ENCODE results near the gene TIE1. TPM values are rescaled to one million over a fixed set of nuclear protein-coding genes. Genes with fewer than 3 reads are reported as not detected.

Gene TIE1
- total RNA-seq, 1 experiment from 2014 or later, result not detected

DNA sequence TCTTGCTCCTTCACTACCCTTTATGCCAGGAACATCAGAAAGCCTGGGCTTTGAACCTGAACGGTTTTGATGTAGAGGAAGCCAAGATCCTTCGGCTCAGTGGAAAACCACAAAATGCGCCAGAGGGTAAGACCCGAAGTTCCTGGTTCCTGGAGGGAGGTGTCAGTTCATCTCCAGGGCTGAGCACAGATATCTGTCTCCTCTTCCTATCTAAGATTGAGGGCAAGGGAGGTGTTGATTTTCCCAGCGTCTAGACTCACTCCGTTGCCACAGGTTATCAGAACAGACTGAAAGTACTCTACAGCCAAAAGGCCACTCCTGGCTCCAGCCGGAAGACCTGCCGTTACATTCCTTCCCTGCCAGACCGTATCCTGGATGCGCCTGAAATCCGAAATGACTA, 58.9 kb downstream of the TIE1 start:
- no TSS peak for BruUV-seq (replicated peaks)
- Histone ChIP-seq H3K4me3 (peak overlapping the region; percentile 86), H3K79me2 (ENCODE audit: low read depth) (peaks cover 59% of the 10 kb centered on the region), H3F3A (ENCODE audit: insufficient read depth, low read depth) (peaks cover 63% of the 10 kb centered on the region), H3K4me2 (peak overlapping the region; percentile 86), H2AFZ (no peak overlapping the region), H3K27ac (no peak overlapping the region), H4K20me1 (ENCODE audit: insufficient read depth) (0 out of 2 replicates have a peak, but pooled peaks cover 3% of the 10 kb centered on the region), H3K36me3 (ENCODE audit: low read depth) (peaks cover 32% of the 10 kb centered on the region), H3K27me3 (ENCODE audit: insufficient read depth, low read depth) (no peaks in the 10 kb centered on the region), H3K9me2 (ENCODE audit: insufficient read depth) (no peaks in the 10 kb centered on the region), H3K9me3 (ENCODE audit: insufficient read depth, low read depth) (no peaks in the 10 kb centered on the region), H3K4me1 (replicated peaks; ENCODE audit: insufficient read depth) (peaks cover 50% of the 10 kb centered on the region)
- ChIA-PET CTCF (no interaction called here), POLR2A (ENCODE audit: unreplicated experiment) (interaction anchor here (0.6 kb wide), 1 partner anchor 74 kb away, joined by 3 read pairs; the partner anchor contains the start of gene C1orf210)
- peak in 1 of 2 experiments; percentile 29 for DNase-seq
- TF ChIP-seq EZH2 (IDR thresholded peaks at IDR 0.05; ENCODE audit: low read depth) (no peak), CTCF (conservative IDR thresholded peaks at IDR 0.05) (no peak)
- intact Hi-C loops (cut with micrococcal nuclease; ENCODE audit: unreplicated experiment), result loop anchor here (2.0 to 5.0 kb wide), 5 partner anchors 29 to 168 kb away; partner anchors contain the start of genes C1orf210, MED8 and SZT2

DNA sequence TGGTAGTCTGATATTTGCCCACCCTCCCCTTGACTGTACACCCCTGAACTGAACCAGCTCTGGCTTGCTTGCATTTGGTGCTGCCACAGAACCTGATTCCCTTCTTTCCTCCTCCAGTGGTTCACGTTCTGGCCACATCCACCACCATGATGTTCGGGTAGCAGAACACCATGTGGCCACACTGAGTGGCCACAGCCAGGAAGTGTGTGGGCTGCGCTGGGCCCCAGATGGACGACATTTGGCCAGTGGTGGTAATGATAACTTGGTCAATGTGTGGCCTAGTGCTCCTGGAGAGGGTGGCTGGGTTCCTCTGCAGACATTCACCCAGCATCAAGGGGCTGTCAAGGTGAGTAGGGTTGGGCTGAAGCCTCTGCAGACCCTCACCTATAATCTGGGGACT, 59.8 kb downstream of the TIE1 start:
- peaks cover 38% of the 10 kb centered on the region for H3K36me3 ChIP-seq (ENCODE audit: low read depth)
- H3K9me2 ChIP-seq (ENCODE audit: insufficient read depth), result no peaks in the 10 kb centered on the region
- H3K4me2 ChIP-seq, result peak overlapping the region; percentile 86
- H2AFZ ChIP-seq, result no peak overlapping the region
- H3K79me2 ChIP-seq (ENCODE audit: low read depth), result peaks cover 68% of the 10 kb centered on the region
- CTCF ChIA-PET, result no interaction called here
- H3K27ac ChIP-seq, result no peak overlapping the region
- peaks cover 59% of the 10 kb centered on the region for H3K4me1 ChIP-seq (replicated peaks; ENCODE audit: insufficient read depth)
- H3K9me3 ChIP-seq (ENCODE audit: insufficient read depth, low read depth), result no peaks in the 10 kb centered on the region
- 0 out of 2 replicates have a peak, but pooled peaks cover 3% of the 10 kb centered on the region for H4K20me1 ChIP-seq (ENCODE audit: insufficient read depth)
- DNase-seq, result no peak
- no peak for TF ChIP-seq CTCF (conservative IDR thresholded peaks at IDR 0.05)
- TF ChIP-seq EZH2 (IDR thresholded peaks at IDR 0.05; ENCODE audit: low read depth), result no peak
- no peaks in the 10 kb centered on the region for H3K27me3 ChIP-seq (ENCODE audit: insufficient read depth, low read depth)
- BruUV-seq (replicated peaks), result no TSS peak
- intact Hi-C loops (cut with micrococcal nuclease; ENCODE audit: unreplicated experiment), result no loop called here
- peaks cover 71% of the 10 kb centered on the region for H3F3A ChIP-seq (ENCODE audit: insufficient read depth, low read depth)
- peak overlapping the region; percentile 86; the same call in 1 of the 2 replicates for H3K4me3 ChIP-seq
- POLR2A ChIA-PET (ENCODE audit: unreplicated experiment), result interaction anchor here (0.7 kb wide), 1 partner anchor 12 kb away, joined by 5 read pairs; no protein-coding TSS in a partner anchor

DNA sequence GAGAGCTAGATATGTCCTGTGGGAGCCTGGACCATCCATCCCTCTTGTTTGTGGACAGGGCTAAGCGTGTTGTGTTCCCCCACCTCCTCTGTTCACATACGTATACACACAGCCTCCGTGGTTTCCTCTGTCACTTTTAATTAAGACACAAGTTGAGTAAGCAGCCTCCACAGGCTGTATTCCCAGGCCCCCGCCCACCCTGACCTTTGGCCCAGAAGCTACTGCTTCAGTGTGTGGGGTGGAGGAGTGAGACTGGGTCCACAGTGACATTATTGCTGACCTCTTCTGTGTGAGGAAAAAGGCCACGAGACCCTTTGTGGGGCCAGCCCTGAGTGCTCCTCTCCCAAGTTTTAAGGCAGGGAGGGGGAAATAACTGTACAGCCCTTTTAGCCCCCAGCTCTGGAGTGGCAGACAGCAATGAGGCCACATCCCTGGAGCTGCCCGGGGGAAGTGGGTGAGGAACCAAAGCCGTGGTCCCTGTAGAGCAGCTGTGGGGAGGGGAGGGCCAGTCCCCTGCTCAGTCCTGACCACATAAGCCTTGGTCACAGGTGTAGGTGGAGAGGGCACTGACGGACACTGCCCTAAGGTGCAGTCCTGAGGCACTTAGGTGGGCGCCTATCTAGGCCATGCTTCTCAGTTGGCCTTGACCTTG, 62.6 kb downstream of the TIE1 start:
- Histone ChIP-seq H3K27ac (0 out of 2 replicates have a peak overlapping the region, but pooled peaks have one; percentile 18), H3K4me1 (replicated peaks; ENCODE audit: insufficient read depth) (peaks cover 62% of the 10 kb centered on the region), H3K9me3 (ENCODE audit: insufficient read depth, low read depth) (no peaks in the 10 kb centered on the region), H2AFZ (no peak overlapping the region), H3K79me2 (ENCODE audit: low read depth) (peaks cover 78% of the 10 kb centered on the region), H3F3A (ENCODE audit: insufficient read depth, low read depth) (peaks cover 74% of the 10 kb centered on the region), H3K4me2 (0 out of 2 replicates have a peak overlapping the region, but pooled peaks have one; percentile 2), H3K4me3 (no peak overlapping the region), H3K36me3 (ENCODE audit: low read depth) (peaks cover 38% of the 10 kb centered on the region), H3K27me3 (ENCODE audit: insufficient read depth, low read depth) (no peaks in the 10 kb centered on the region), H4K20me1 (ENCODE audit: insufficient read depth) (0 out of 2 replicates have a peak, but pooled peaks cover 3% of the 10 kb centered on the region), H3K9me2 (ENCODE audit: insufficient read depth) (no peaks in the 10 kb centered on the region)
- intact Hi-C loops (cut with micrococcal nuclease; ENCODE audit: unreplicated experiment), result no loop called here
- CTCF ChIA-PET, result no interaction called here
- POLR2A ChIA-PET (ENCODE audit: unreplicated experiment), result interaction anchor here (0.7 kb wide), 1 partner anchor 10 kb away, joined by 4 read pairs; no protein-coding TSS in a partner anchor
- TF ChIP-seq EZH2 (IDR thresholded peaks at IDR 0.05; ENCODE audit: low read depth), result no peak
- no peak for TF ChIP-seq CTCF (conservative IDR thresholded peaks at IDR 0.05)
- no TSS peak for BruUV-seq (replicated peaks)
- no peak for DNase-seq
